ENCODE results near the gene ZFHX2.

ZFHX2 gene

GRCh38 chr14:23548351-23549318 is 2.9 kb downstream of the ZFHX2 start:
- no peak overlapping the region for H3K4me3 ChIP-seq (ENCODE audit: low read depth, low read length)

GRCh38 chr14:23547924-23548323 is 3.6 kb downstream of the ZFHX2 start:
- no peak overlapping the region for H3K4me3 ChIP-seq (ENCODE audit: low read depth, low read length)
- TF ChIP-seq CTCF (IDR thresholded peaks at IDR 0.05; ENCODE audit: low read depth, low read length), result no peak

More at GRCh38 chr14:23548351-23549318, 2.9 kb downstream of the ZFHX2 start:
- TF ChIP-seq CTCF (IDR thresholded peaks at IDR 0.05; ENCODE audit: low read depth, low read length), result no peak

GRCh38 chr14:23546450-23547035 is 5.0 kb downstream of the ZFHX2 start:
- no peak for TF ChIP-seq CTCF (IDR thresholded peaks at IDR 0.05; ENCODE audit: low read depth, low read length)

GRCh38 chr14:23545740-23546365 is 5.7 kb downstream of the ZFHX2 start:
- TF ChIP-seq CTCF (IDR thresholded peaks at IDR 0.05; ENCODE audit: low read depth, low read length), result no peak
- no peak overlapping the region for H3K4me3 ChIP-seq (ENCODE audit: low read depth, low read length)

More at GRCh38 chr14:23546450-23547035, 5.0 kb downstream of the ZFHX2 start:
- H3K4me3 ChIP-seq (ENCODE audit: low read depth, low read length), result no peak overlapping the region

GRCh38 chr14:23544511-23545447 is 6.8 kb downstream of the ZFHX2 start:
- no peak for TF ChIP-seq CTCF (IDR thresholded peaks at IDR 0.05; ENCODE audit: low read depth, low read length)
- no peak overlapping the region for H3K4me3 ChIP-seq (ENCODE audit: low read depth, low read length)

GRCh38 chr14:23543403-23543802 is 8.2 kb downstream of the ZFHX2 start:
- TF ChIP-seq CTCF (IDR thresholded peaks at IDR 0.05; ENCODE audit: low read depth, low read length), result no peak
- no peak overlapping the region for H3K4me3 ChIP-seq (ENCODE audit: low read depth, low read length)

Measured in WI38 (cell line).